Measurements from ENCODE around the gene PEX14. TPM values are rescaled to one million over a fixed set of nuclear protein-coding genes. Genes with fewer than 3 reads are reported as not detected.

PEX14 gene
- total RNA-seq, 1 donor from 2014 or later: 17.8 TPM

- TF ChIP-seq CTCF (IDR thresholded peaks at IDR 0.05): no peak
- ATAC-seq (ENCODE audit: low read depth) (no peak), DNase-seq (no peak)
- Mint-ChIP-seq H3K27ac (no peak overlapping the region), H3K4me1 (no peaks in the 10 kb centered on the region), H3K27me3 (no peaks in the 10 kb centered on the region), H3K36me3 (ENCODE audit: low read depth) (peaks cover 11% of the 10 kb centered on the region), H3K4me3 (no peak overlapping the region), H3K9me3 (no peaks in the 10 kb centered on the region)
- POLR2A ChIA-PET: interaction anchor here (0.7 kb wide), 1 partner anchor 380 kb away, joined by 6 read pairs; no protein-coding TSS in a partner anchor
- CTCF ChIA-PET: no interaction called here
- intact Hi-C loops (cut with micrococcal nuclease): no loop called here
Observed at GRCh38 chr1:10444248-10444647, 30.5 kb upstream of the PEX14 start.

GRCh38 chr1:10444795-10445397 is 29.9 kb upstream of the PEX14 start:
- Mint-ChIP-seq H3K27me3 (no peaks in the 10 kb centered on the region), H3K36me3 (ENCODE audit: low read depth) (peaks cover 11% of the 10 kb centered on the region), H3K9me3 (no peaks in the 10 kb centered on the region), H3K4me1 (no peaks in the 10 kb centered on the region), H3K4me3 (no peak overlapping the region), H3K27ac (no peak overlapping the region)
- ChIA-PET CTCF (no interaction called here), POLR2A (no interaction called here)
- ATAC-seq (ENCODE audit: low read depth) (no peak), DNase-seq (no peak)
- intact Hi-C loops (cut with micrococcal nuclease): no loop called here
- no peak for TF ChIP-seq CTCF (IDR thresholded peaks at IDR 0.05)

- CTCF ChIA-PET: no interaction called here
- H3K27ac Mint-ChIP-seq: no peak overlapping the region
- DNase-seq: no peak
Observed at GRCh38 chr1:10446790-10447422, 27.8 kb upstream of the PEX14 start.

GRCh38 chr1:10449751-10450150 is 25.0 kb upstream of the PEX14 start, which contains the start of gene CORT:
TSS of gene CORT (plus strand) at chr1:10450031. CDS start at chr1:10450224, 193 bp downstream.
- H3K4me3 Mint-ChIP-seq: no peak within 1 kb of the TSS
- DNase-seq: no peak
- H3K27me3 Mint-ChIP-seq: no peaks in the 10 kb centered on the region
- H3K36me3 Mint-ChIP-seq (ENCODE audit: low read depth): no peaks in the 10 kb centered on the region
- H3K4me1 Mint-ChIP-seq: no peaks in the 10 kb centered on the region
- CTCF ChIA-PET: no interaction called here
- intact Hi-C loops (cut with micrococcal nuclease): no loop called here
- H3K27ac Mint-ChIP-seq: no peak within 1 kb of the TSS
- ATAC-seq (ENCODE audit: low read depth): no peak
- POLR2A ChIA-PET: no interaction called here
- H3K9me3 Mint-ChIP-seq: no peaks in the 10 kb centered on the region
- no peak for TF ChIP-seq CTCF (IDR thresholded peaks at IDR 0.05)

More at GRCh38 chr1:10446790-10447422, 27.8 kb upstream of the PEX14 start:
- POLR2A ChIA-PET: no interaction called here
- ATAC-seq (ENCODE audit: low read depth): no peak
- Mint-ChIP-seq H3K4me3 (no peak overlapping the region), H3K4me1 (no peaks in the 10 kb centered on the region), H3K36me3 (ENCODE audit: low read depth) (peaks cover 4% of the 10 kb centered on the region), H3K27me3 (no peaks in the 10 kb centered on the region), H3K9me3 (no peaks in the 10 kb centered on the region)
- intact Hi-C loops (cut with micrococcal nuclease): no loop called here
- no peak for TF ChIP-seq CTCF (IDR thresholded peaks at IDR 0.05)

- CTCF ChIA-PET: no interaction called here
- Mint-ChIP-seq H3K27me3 (no peaks in the 10 kb centered on the region), H3K9me3 (no peaks in the 10 kb centered on the region), H3K36me3 (ENCODE audit: low read depth) (no peaks in the 10 kb centered on the region), H3K4me1 (no peaks in the 10 kb centered on the region), H3K4me3 (no peak overlapping the region), H3K27ac (no peak overlapping the region)
- ATAC-seq (ENCODE audit: low read depth): no peak
- POLR2A ChIA-PET: no interaction called here
- no peak for DNase-seq
- intact Hi-C loops (cut with micrococcal nuclease): no loop called here
- TF ChIP-seq CTCF (IDR thresholded peaks at IDR 0.05): no peak
Observed at GRCh38 chr1:10450156-10450814, 24.5 kb upstream of the PEX14 start.
